IMR-90 (cell line): ENCODE results near the gene RC3H1. TPM values are rescaled to one million over a fixed set of nuclear protein-coding genes. Genes with fewer than 3 reads are reported as not detected.

Experiments used
- ATAC-seq: fragments of 200-7000 bp; cut with Tn5 transposase; 2 replicates; pipeline ENCODE4 v1.9.1; 2020; ENCODE audit warnings: low read depth, mild to moderate bottlenecking, moderate library complexity
- BruUV-seq: library from RNA; stranded (reverse); fragments of 400-500 nt; replicated peaks from 2 replicates; lab custom pipeline; 2021; lab: Mats Ljungman, UMichigan
- CTCF ChIA-PET: fragments of 300-600 bp; formaldehyde crosslinking; extraction: SDS; loops from one replicate; lab custom pipeline; 2021; ENCODE audit warnings: antibody characterized with exemption; lab: Yijun Ruan, JAX
- POLR2A ChIA-PET: fragments of 300-600 bp; sonication (Branson Sonifier 250); formaldehyde crosslinking; loops from one replicate; lab custom pipeline; 2022; ENCODE audit warnings: antibody characterized with exemption; ENCODE audit not compliant: unreplicated experiment; lab: Charles Lee
- DNase-seq: peaks from one replicate; pipeline ENCODE4 v3.0.0; 2013
- H2AFZ ChIP-seq: replicated peaks from 2 replicates; pipeline ENCODE3; 2013; ENCODE audit warnings: low read length, mild to moderate bottlenecking; ENCODE audit not compliant: poor library complexity
- H2AK5ac ChIP-seq: 2 replicates; pipeline ENCODE4 v1.6.1; 2013; ENCODE audit warnings: low read depth, low read length, inconsistent platforms
- H2AK9ac ChIP-seq: replicated peaks from 2 replicates; pipeline ENCODE3; 2013; ENCODE audit warnings: mild to moderate bottlenecking, low read depth, low read length, moderate library complexity; ENCODE audit not compliant: poor library complexity
- H2BK120ac ChIP-seq: 2 replicates; pipeline ENCODE4 v1.6.1; 2013; ENCODE audit warnings: low read depth, low read length, inconsistent platforms
- H2BK15ac ChIP-seq: 3 replicates; pipeline ENCODE4 v1.6.1; 2013; ENCODE audit warnings: low read depth, low read length, inconsistent platforms
- H2BK20ac ChIP-seq: 2 replicates; pipeline ENCODE4 v1.6.1; 2013; ENCODE audit warnings: low read depth, mild to moderate bottlenecking, inconsistent platforms, low read length, moderate library complexity
- H2BK5ac ChIP-seq: 2 replicates; pipeline ENCODE4 v1.6.1; 2013; ENCODE audit warnings: mild to moderate bottlenecking, low read depth, low read length, inconsistent platforms; ENCODE audit not compliant: poor library complexity, severe bottlenecking
- H3K14ac ChIP-seq: replicated peaks from 2 replicates; pipeline ENCODE4 v1.6.1; 2013; ENCODE audit warnings: low read depth, low read length, inconsistent platforms
- H3K18ac ChIP-seq: 2 replicates; pipeline ENCODE4 v1.6.1; 2013; ENCODE audit warnings: low read depth, low read length, control low read depth
- H3K23ac ChIP-seq: 2 replicates; pipeline ENCODE4 v1.6.1; 2013; ENCODE audit warnings: low read depth, low read length, inconsistent platforms
- H3K27ac ChIP-seq: 2 replicates; pipeline ENCODE4 v1.5.1; 2013; ENCODE audit warnings: mild to moderate bottlenecking, control low read depth, low read length; ENCODE audit not compliant: insufficient read depth
- H3K27me3 ChIP-seq: 2 replicates; pipeline ENCODE4 v1.6.1; 2013; ENCODE audit warnings: low read length; ENCODE audit not compliant: control insufficient read depth, insufficient read depth
- H3K36me3 ChIP-seq: 2 replicates; pipeline ENCODE4 v1.6.1; 2013; ENCODE audit warnings: low read length, mixed read lengths; ENCODE audit not compliant: control insufficient read depth, insufficient read depth
- H3K4ac ChIP-seq: 2 replicates; pipeline ENCODE4 v1.6.1; 2013; ENCODE audit warnings: low read depth, low read length, inconsistent platforms
- H3K4me1 ChIP-seq: 2 replicates; pipeline ENCODE4 v1.6.1; 2013; ENCODE audit warnings: low read length, mixed read lengths; ENCODE audit not compliant: control insufficient read depth, insufficient read depth
- H3K4me2 ChIP-seq: 2 replicates; pipeline ENCODE4 v1.6.1; 2013; ENCODE audit warnings: low read depth, mild to moderate bottlenecking, control low read depth, low read length, moderate library complexity
- H3K4me3 ChIP-seq: 2 replicates; pipeline ENCODE4 v1.5.1; 2013; ENCODE audit warnings: low read depth, mild to moderate bottlenecking, control low read depth, low read length, moderate library complexity; ENCODE audit not compliant: insufficient read depth
- H3K56ac ChIP-seq: 2 replicates; pipeline ENCODE4 v1.6.1; 2013; ENCODE audit warnings: low read length, inconsistent platforms; ENCODE audit not compliant: insufficient read depth; ENCODE audit errors: extremely low read depth
- H3K79me1 ChIP-seq, 2 experiments: 2 replicates each; pipeline ENCODE4 v1.6.1; 2013; ENCODE audit warnings: low read length in 2 of 2, inconsistent platforms in 1 of 2, low read depth in 1 of 2
- H3K9ac ChIP-seq: 2 replicates; pipeline ENCODE4 v1.6.1; 2013; ENCODE audit warnings: low read depth, low read length, control low read depth
- H3K9me1 ChIP-seq: 2 replicates; pipeline ENCODE4 v1.6.1; 2013; ENCODE audit warnings: low read length, inconsistent platforms; ENCODE audit not compliant: insufficient read depth
- H3K9me3 ChIP-seq: 2 replicates; pipeline ENCODE4 v1.6.1; 2013; ENCODE audit warnings: low read length; ENCODE audit not compliant: control insufficient read depth, insufficient read depth
- H4K20me1 ChIP-seq: 2 replicates; pipeline ENCODE4 v1.6.1; 2013; ENCODE audit warnings: low read length, inconsistent platforms; ENCODE audit not compliant: insufficient read depth
- H4K5ac ChIP-seq: 2 replicates; pipeline ENCODE4 v1.6.1; 2013; ENCODE audit warnings: mild to moderate bottlenecking, low read depth, low read length, control low read depth
- H4K8ac ChIP-seq, 2 experiments: 2 replicates each; pipeline ENCODE4 v1.6.1; 2013; ENCODE audit warnings: low read depth in 2 of 2, low read length in 2 of 2, control low read depth in 1 of 2, inconsistent platforms in 1 of 2
- H4K91ac ChIP-seq: 2 replicates; pipeline ENCODE4 v1.6.1; 2013; ENCODE audit warnings: low read depth, low read length, inconsistent platforms; ENCODE audit not compliant: insufficient read depth
- RAD21 ChIP-seq: IDR thresholded peaks from 2 replicates; pipeline ENCODE4 v1.6.1; 2012; ENCODE audit warnings: low read length, improper control_type of control experiment
- WGBS, 2 experiments: methylation state at CpG; one replicate each; pipeline versions ENCODE4 v1.1.5 to v1.1.7; 2013; ENCODE audit warnings: missing lambda C conversion rate in 2 of 2; ENCODE audit not compliant: insufficient read length in 1 of 2; ENCODE audit errors: extremely low coverage in 2 of 2; 5-methylcytosine and 5-hydroxymethylcytosine counted together
- dilution Hi-C: fragments of 300-500 bp; cut with HindIII; formaldehyde crosslinking; loops from one replicate; pipeline ENCODE4 v1.14.3; 2018; ENCODE audit warnings: low sequenced_read_pairs; ENCODE audit not compliant: unreplicated experiment
- in situ Hi-C: fragments of 300-500 bp; cut with MboI; formaldehyde crosslinking; loops from 3 replicates; pipeline ENCODE4 v1.14.3; 2019; ENCODE audit warnings: low sequenced_read_pairs, inconsistent platforms, mixed read lengths
- intact Hi-C: fragments of 100-400 bp; cut with micrococcal nuclease; formaldehyde crosslinking; loops from 2 replicates; pipeline ENCODE4 v1.10.0; 2022
- polyA plus RNA-seq, 3 experiments: library from polyadenylated mRNA; depleted of rRNA; stranded (reverse); fragments of >200 nt; gene quantifications; 2 replicates each; pipeline ENCODE4 v1.2.3, GENCODE V29; 2012; ENCODE audit warnings: low replicate concordance in 1 of 3
- total RNA-seq: library from RNA; depleted of rRNA; stranded (reverse); fragments of >200 nt; gene quantifications from 2 replicates; pipeline ENCODE4 v1.2.3, GENCODE V29; 2012
- TF ChIP-seq, protein P1 (sequence below): conservative IDR thresholded peaks from 2 replicates; pipeline ENCODE4 v1.5.1; 2012; ENCODE audit warnings: mild to moderate bottlenecking, low read depth, low read length, improper control_type of control experiment
- TF ChIP-seq, protein P2 (sequence below): fragments of 150-350 bp; IDR thresholded peaks from 2 replicates; pipeline ENCODE4 v1.6.1; 2017; ENCODE audit warnings: mild to moderate bottlenecking, antibody characterized with exemption, low read length, low read depth

The RC3H1 gene
- total and polyA plus RNA-seq, 2 of the 4 experiments (the other 2 are of a cell fraction), result 5.1 to 39.3 TPM

DNA sequence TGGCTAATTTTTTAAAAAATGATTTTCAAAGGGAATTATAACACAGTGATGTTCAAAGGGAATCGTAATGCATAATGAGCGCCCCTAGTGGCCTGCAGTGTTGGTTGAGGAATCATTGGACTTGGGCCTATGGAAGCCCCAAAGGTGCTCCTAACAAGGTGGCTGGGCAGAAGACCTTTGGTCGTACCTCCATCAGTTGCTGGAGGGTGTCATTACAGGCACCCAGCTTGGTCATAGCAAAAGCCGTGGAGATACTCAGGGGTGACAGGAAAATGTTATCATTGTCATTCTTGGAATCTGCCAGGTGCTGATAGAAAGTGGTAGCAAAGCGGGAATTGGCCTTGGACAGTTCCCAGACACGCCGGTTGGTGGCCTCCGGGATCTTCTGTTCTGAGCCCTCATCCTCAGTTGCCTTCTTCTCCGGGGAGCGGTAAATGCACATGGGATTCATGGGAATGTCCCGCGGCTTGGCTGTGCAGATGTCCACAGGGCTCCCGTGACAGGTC lies 107.7 kb downstream of the RC3H1 start:
- ChIA-PET CTCF (no interaction called here), POLR2A (no interaction called here)
- Histone ChIP-seq H2BK20ac (no peak overlapping the region), H2AK5ac (no peak overlapping the region), H3K9ac (no peak overlapping the region), H2AFZ (no peak overlapping the region), H3K18ac (no peak overlapping the region), H3K56ac (no peak overlapping the region), H4K5ac (no peak overlapping the region), H3K9me1 (no peaks in the 10 kb centered on the region), H3K4me1 (no peaks in the 10 kb centered on the region), H3K79me1 (no peaks in the 10 kb centered on the region), H4K20me1 (no peaks in the 10 kb centered on the region), H4K8ac (no peak overlapping the region), H3K4me3 (no peak overlapping the region), H3K9me3 (no peaks in the 10 kb centered on the region), H4K91ac (no peak overlapping the region), H3K36me3 (no peaks in the 10 kb centered on the region), H3K27me3 (no peaks in the 10 kb centered on the region), H3K4ac (no peak overlapping the region), H2AK9ac (no peak overlapping the region), H2BK15ac (no peak overlapping the region), H3K4me2 (no peak overlapping the region), H3K14ac (no peak overlapping the region), H3K23ac (no peak overlapping the region), H2BK120ac (no peak overlapping the region), H2BK5ac (no peak overlapping the region), H3K27ac (no peak overlapping the region)
- TF ChIP-seq, protein P1, sequence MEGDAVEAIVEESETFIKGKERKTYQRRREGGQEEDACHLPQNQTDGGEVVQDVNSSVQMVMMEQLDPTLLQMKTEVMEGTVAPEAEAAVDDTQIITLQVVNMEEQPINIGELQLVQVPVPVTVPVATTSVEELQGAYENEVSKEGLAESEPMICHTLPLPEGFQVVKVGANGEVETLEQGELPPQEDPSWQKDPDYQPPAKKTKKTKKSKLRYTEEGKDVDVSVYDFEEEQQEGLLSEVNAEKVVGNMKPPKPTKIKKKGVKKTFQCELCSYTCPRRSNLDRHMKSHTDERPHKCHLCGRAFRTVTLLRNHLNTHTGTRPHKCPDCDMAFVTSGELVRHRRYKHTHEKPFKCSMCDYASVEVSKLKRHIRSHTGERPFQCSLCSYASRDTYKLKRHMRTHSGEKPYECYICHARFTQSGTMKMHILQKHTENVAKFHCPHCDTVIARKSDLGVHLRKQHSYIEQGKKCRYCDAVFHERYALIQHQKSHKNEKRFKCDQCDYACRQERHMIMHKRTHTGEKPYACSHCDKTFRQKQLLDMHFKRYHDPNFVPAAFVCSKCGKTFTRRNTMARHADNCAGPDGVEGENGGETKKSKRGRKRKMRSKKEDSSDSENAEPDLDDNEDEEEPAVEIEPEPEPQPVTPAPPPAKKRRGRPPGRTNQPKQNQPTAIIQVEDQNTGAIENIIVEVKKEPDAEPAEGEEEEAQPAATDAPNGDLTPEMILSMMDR, result peak; percentile 43
- peak; percentile 23; the same call in 1 of the 2 replicates for TF ChIP-seq RAD21
- TF ChIP-seq, protein P2, sequence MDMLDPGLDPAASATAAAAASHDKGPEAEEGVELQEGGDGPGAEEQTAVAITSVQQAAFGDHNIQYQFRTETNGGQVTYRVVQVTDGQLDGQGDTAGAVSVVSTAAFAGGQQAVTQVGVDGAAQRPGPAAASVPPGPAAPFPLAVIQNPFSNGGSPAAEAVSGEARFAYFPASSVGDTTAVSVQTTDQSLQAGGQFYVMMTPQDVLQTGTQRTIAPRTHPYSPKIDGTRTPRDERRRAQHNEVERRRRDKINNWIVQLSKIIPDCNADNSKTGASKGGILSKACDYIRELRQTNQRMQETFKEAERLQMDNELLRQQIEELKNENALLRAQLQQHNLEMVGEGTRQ, result no peak
- ATAC-seq (no peak), DNase-seq (peak; percentile 18)
- no TSS peak for BruUV-seq
- WGBS, 2 experiments, result 85% methylated on average over 8 of the region's 13 CpGs; no CpG with 5 or more reads in 1 of the 2 experiments
- in situ Hi-C loops, result no loop called here
- dilution Hi-C loops, result no loop called here
- intact Hi-C loops, result no loop called here
